HEK293 (cell line): Measurements from ENCODE around the gene TRMT61A.

Source experiments
- CTCF ChIA-PET: fragments of 350-600 bp; formaldehyde crosslinking; extraction: SDS; loops from one replicate; lab custom pipeline; 2021; ENCODE audit warnings: antibody characterized with exemption; lab: Yijun Ruan, JAX
- POLR2A ChIA-PET: fragments of 300-600 bp; formaldehyde crosslinking; extraction: SDS; loops from one replicate; lab custom pipeline; 2020; ENCODE audit warnings: antibody characterized with exemption, inconsistent platforms; lab: Yijun Ruan, JAX
- H3K27ac ChIP-seq: fragments of 200-500 bp; sonication (Bioruptor generic); 2 replicates; pipeline ENCODE4 v1.5.1; 2014; ENCODE audit warnings: low read depth, low read length, control low read depth, inconsistent platforms; ENCODE audit errors: extremely low read depth
- H3K36me3 ChIP-seq, 2 experiments: fragments of 200-500 bp in 1 of 2; sonication (Bioruptor generic) in 1 of 2; 1 replicate in 1 of 2; 2 replicates in 1 of 2; pipeline ENCODE4 v1.5.1; 2014 to 2017; ENCODE audit warnings: inconsistent platforms in 2 of 2, low read length in 2 of 2; ENCODE audit not compliant: control insufficient read depth in 2 of 2, insufficient read depth in 1 of 2
- H3K4me1 ChIP-seq: fragments of 200-500 bp; sonication (Bioruptor generic); 2 replicates; pipeline ENCODE4 v1.5.1; 2014; ENCODE audit warnings: mild to moderate bottlenecking, low read length, inconsistent platforms; ENCODE audit not compliant: control insufficient read depth, insufficient read depth
- H3K4me3 ChIP-seq: 2 replicates; pipeline ENCODE4 v1.5.1; 2011; ENCODE audit warnings: low read depth, mild to moderate bottlenecking, control low read depth, low read length, moderate library complexity
- H3K9me3 ChIP-seq: fragments of 200-500 bp; sonication (Bioruptor generic); 2 replicates; pipeline ENCODE4 v1.5.1; 2014; ENCODE audit warnings: low read depth, low read length, inconsistent platforms; ENCODE audit not compliant: control insufficient read depth, insufficient read depth
- GFI1B ChIP-seq: fragments of 450-650 bp; formaldehyde crosslinking; IDR thresholded peaks from 2 replicates; pipeline ENCODE4 v1.5.1; 2016; ENCODE audit warnings: missing biosample characterization, missing genetic modification characterization
- GLIS1 ChIP-seq: fragments of 450-650 bp; formaldehyde crosslinking; IDR thresholded peaks from 2 replicates; pipeline ENCODE4 v1.5.1; 2016; ENCODE audit warnings: missing biosample characterization, missing genetic modification characterization
- GLIS2 ChIP-seq: fragments of 450-650 bp; formaldehyde crosslinking; IDR thresholded peaks from 2 replicates; pipeline ENCODE4 v1.5.1; 2016; ENCODE audit warnings: missing biosample characterization, missing genetic modification characterization
- SCRT1 ChIP-seq: fragments of 450-650 bp; formaldehyde crosslinking; IDR thresholded peaks from 2 replicates; pipeline ENCODE4 v1.5.1; 2016; ENCODE audit warnings: missing biosample characterization, missing genetic modification characterization, borderline replicate concordance
- SCRT2 ChIP-seq: fragments of 450-650 bp; formaldehyde crosslinking; IDR thresholded peaks from 2 replicates; pipeline ENCODE4 v1.5.1; 2016; ENCODE audit warnings: missing biosample characterization, missing genetic modification characterization
- ZBTB17 ChIP-seq: fragments of 450-650 bp; formaldehyde crosslinking; IDR thresholded peaks from 2 replicates; pipeline ENCODE4 v1.5.1; 2016; ENCODE audit warnings: missing biosample characterization, missing genetic modification characterization
- ZFHX2 ChIP-seq: fragments of 450-650 bp; formaldehyde crosslinking; conservative IDR thresholded peaks from 2 replicates; pipeline ENCODE4 v1.5.1; 2016; ENCODE audit warnings: missing biosample characterization, missing genetic modification characterization
- ZIC2 ChIP-seq: fragments of 450-650 bp; formaldehyde crosslinking; IDR thresholded peaks from 2 replicates; pipeline ENCODE4 v1.5.1; 2016; ENCODE audit warnings: missing biosample characterization, missing genetic modification characterization
- ZNF501 ChIP-seq: fragments of 450-650 bp; formaldehyde crosslinking; IDR thresholded peaks from 2 replicates; pipeline ENCODE4 v1.5.1; 2016; ENCODE audit warnings: missing biosample characterization, missing genetic modification characterization
- ZNF530 ChIP-seq: fragments of 450-650 bp; formaldehyde crosslinking; IDR thresholded peaks from 2 replicates; pipeline ENCODE4 v1.5.1; 2016; ENCODE audit warnings: low read depth, missing biosample characterization, missing genetic modification characterization
- ZNF610 ChIP-seq: fragments of 450-650 bp; formaldehyde crosslinking; IDR thresholded peaks from 2 replicates; pipeline ENCODE4 v1.5.1; 2016; ENCODE audit warnings: missing biosample characterization, missing genetic modification characterization, borderline replicate concordance
- ZNF660 ChIP-seq: fragments of 450-650 bp; IDR thresholded peaks from 2 replicates; pipeline ENCODE4 v1.5.1; 2018; ENCODE audit warnings: missing biosample characterization, mild to moderate bottlenecking, missing genetic modification characterization
- ZNF792 ChIP-seq: fragments of 450-650 bp; formaldehyde crosslinking; IDR thresholded peaks from 2 replicates; pipeline ENCODE4 v1.5.1; 2016; ENCODE audit warnings: missing biosample characterization, missing genetic modification characterization
- TF ChIP-seq, protein P1 (sequence below): fragments of 450-650 bp; formaldehyde crosslinking; IDR thresholded peaks from 2 replicates; pipeline ENCODE4; 2016; ENCODE audit warnings: missing biosample characterization, missing genetic modification characterization
- TF ChIP-seq, protein P2 (sequence below): fragments of 450-650 bp; formaldehyde crosslinking; IDR thresholded peaks from 2 replicates; pipeline ENCODE4 v1.5.1; 2016; ENCODE audit warnings: missing biosample characterization, missing genetic modification characterization, borderline replicate concordance

Gene TRMT61A

DNA sequence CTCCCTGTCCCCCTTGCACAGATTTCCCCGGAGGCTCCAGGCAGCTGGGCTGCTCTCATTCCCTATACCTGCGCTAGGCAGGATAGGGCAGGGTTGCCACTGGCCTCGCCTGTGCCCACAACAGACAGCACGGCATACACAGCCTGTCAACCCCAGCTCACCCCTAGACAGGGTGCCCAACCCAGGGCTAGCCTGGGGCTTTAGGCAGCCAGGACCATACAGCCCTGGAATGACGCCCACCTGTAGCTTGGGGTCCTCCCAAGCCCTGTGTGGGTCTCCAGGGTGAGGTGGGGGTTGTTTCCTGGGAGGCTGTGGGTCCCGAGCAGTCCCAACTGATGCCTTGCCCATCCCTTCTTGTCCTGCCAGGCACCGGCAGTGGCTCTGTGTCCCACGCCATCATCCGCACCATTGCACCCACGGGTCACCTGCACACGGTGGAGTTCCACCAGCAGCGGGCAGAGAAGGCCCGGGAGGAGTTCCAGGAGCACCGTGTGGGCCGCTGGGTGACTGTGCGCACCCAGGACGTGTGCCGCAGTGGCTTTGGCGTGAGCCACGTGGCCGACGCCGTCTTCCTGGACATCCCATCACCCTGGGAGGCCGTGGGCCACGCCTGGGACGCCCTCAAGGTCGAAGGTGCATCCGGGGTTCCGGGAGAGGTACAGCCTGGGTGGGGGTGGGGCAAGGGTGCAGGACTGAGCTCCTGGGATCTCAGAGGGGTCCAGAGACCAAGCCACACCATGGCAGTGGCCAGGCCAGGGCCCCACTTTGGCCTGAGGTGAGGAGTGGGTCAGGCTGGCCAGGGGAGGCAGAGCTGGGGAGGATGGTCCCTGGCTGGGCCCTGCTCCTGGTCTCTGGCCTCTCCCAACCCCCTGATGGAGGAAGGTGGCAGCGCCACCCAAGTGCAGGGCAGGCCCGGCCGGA lies 3.5 kb downstream of the TRMT61A start:
- H3K27ac ChIP-seq = no peak overlapping the region
- peaks cover 13% of the 10 kb centered on the region for H3K4me1 ChIP-seq
- CTCF ChIA-PET = interaction anchor here (0.6 to 0.7 kb wide), 3 partner anchors 36 to 513 kb away, joined by 3 to 4 read pairs (median 3); no protein-coding TSS in a partner anchor
- POLR2A ChIA-PET = interaction anchor here (0.6 to 3.9 kb wide), 3 partner anchors 10 to 527 kb away, joined by 3 to 19 read pairs (median 4); partner anchors contain the start of gene CKB
- H3K36me3 ChIP-seq = peaks cover 0 to 19% of the 10 kb centered on the region in 2 experiments; a peak in 1 of 3 replicates
- H3K9me3 ChIP-seq = no peaks in the 10 kb centered on the region
- TF ChIP-seq, protein P1, sequence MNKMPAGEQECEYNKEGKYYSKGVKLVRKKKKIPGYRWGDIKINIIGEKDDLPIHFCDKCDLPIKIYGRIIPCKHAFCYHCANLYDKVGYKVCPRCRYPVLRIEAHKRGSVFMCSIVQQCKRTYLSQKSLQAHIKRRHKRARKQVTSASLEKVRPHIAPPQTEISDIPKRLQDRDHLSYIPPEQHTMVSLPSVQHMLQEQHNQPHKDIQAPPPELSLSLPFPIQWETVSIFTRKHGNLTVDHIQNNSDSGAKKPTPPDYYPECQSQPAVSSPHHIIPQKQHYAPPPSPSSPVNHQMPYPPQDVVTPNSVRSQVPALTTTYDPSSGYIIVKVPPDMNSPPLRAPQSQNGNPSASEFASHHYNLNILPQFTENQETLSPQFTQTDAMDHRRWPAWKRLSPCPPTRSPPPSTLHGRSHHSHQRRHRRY = no peak
- TF ChIP-seq SCRT2 (tag by site-specific recombination) (peak; percentile 82), ZNF501 (tag by site-specific recombination) (no peak), ZNF660 (no peak), ZNF792 (no peak), ZNF530 (tag by site-specific recombination) (no peak), ZNF610 (tag by site-specific recombination) (no peak), SCRT1 (0 out of 2 replicates have a peak, but pooled peaks have one; percentile 24)
- TF ChIP-seq, protein P2, sequence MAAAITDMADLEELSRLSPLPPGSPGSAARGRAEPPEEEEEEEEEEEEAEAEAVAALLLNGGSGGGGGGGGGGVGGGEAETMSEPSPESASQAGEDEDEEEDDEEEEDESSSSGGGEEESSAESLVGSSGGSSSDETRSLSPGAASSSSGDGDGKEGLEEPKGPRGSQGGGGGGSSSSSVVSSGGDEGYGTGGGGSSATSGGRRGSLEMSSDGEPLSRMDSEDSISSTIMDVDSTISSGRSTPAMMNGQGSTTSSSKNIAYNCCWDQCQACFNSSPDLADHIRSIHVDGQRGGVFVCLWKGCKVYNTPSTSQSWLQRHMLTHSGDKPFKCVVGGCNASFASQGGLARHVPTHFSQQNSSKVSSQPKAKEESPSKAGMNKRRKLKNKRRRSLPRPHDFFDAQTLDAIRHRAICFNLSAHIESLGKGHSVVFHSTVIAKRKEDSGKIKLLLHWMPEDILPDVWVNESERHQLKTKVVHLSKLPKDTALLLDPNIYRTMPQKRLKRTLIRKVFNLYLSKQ (tag by site-specific recombination) = no peak
- no peak overlapping the region for H3K4me3 ChIP-seq

DNA sequence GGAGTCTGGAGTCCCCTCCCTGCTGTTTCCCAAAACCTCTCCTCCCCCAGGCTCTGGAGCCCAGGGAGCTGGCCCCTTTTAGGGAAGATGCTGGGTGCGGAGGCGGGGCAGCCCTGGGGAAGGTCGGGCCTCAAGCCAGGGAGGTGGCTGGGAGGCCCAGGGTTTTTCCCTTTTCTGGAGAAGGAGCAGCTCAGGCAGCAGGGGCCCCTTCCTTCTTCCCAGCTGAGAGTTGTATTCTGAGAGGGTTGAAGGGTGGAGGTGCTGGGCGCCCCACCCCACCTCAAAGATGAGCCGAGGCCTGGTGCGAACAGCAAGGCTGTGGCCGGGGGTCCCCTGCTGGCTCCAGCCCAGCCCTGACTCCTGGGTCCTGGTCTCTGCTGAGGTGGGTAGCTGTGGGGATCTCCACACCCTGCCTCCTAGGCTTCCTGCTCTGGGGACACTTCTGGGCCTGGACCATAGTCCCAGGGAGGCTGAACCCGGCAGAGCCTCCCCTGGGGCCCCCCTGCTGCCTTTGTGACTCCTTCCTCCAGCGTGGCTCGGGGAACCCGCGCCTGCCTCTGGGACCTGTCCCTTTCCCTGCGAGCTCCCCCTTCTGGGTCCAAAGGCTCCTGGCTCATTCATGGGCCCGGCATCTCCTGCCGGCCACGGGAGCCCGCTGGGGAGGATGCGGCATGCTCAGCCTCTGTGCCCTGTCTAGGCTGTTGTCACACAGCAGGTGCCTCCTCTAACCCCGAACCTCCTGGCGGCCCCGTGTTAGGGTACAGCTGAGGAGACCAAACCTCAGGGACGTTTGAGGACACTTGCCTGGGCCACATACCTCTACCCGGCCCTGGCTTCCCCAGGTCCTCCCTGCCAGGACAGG lies 4.4 kb downstream of the TRMT61A start:
- ChIA-PET CTCF (interaction anchor here (0.7 kb wide), 2 partner anchors 37 to 514 kb away, joined by 3 read pairs; no protein-coding TSS in a partner anchor), POLR2A (interaction anchor here (0.6 to 3.9 kb wide), 4 partner anchors 9 to 528 kb away, joined by 3 to 19 read pairs (median 4); partner anchors contain the start of gene CKB)
- H3K36me3 ChIP-seq = peaks cover 0 to 19% of the 10 kb centered on the region in 2 experiments; a peak in 1 of 3 replicates
- no peak overlapping the region for H3K4me3 ChIP-seq
- no peak overlapping the region for H3K27ac ChIP-seq
- peaks cover 6% of the 10 kb centered on the region for H3K4me1 ChIP-seq
- H3K9me3 ChIP-seq = no peaks in the 10 kb centered on the region
- TF ChIP-seq ZIC2 (tag by site-specific recombination) (0 out of 2 replicates have a peak, but pooled peaks have one; percentile 11), GLIS2 (tag by site-specific recombination) (peak; percentile 55), GLIS1 (peak; percentile 81), ZBTB17 (tag by site-specific recombination) (no peak)

DNA sequence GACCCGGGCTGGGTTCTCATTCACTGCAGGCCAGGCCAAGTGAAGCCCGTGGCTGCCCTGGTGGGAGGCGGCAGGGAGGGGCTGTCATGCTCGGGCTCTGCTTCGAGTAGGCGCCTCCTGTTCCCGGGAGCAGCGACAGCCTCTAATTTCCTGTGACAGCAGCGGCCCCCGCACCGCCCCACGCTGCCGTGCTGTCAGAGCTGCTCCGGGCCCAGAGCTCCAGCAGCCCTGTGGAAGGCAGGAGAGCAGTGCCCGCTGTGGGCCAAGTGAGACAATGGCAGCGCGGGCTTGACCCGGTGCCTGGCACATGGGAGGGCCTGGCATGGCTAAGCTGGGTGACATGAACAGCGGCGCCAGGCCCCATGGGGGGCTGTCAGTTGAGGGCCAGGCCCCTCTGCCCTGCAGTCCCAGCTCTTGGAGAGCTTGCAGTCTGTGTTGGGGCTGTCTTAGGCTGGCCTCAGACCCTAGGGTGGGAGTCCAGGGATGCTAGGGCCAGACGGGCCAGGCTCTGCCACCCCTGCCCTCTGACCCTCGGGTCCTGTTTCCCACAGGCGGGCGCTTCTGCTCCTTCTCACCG lies 5.1 kb downstream of the TRMT61A start:
- TF ChIP-seq ZIC2 (tag by site-specific recombination) (no peak), GFI1B (no peak), ZFHX2 (tag by site-specific recombination) (0 out of 2 replicates have a peak, but pooled peaks have one; percentile 9)
- H3K4me3 ChIP-seq = no peak overlapping the region
- H3K27ac ChIP-seq = no peak overlapping the region
- H3K9me3 ChIP-seq = no peaks in the 10 kb centered on the region
- peaks cover 0 to 19% of the 10 kb centered on the region in 2 experiments; a peak in 1 of 3 replicates for H3K36me3 ChIP-seq
- ChIA-PET CTCF (no interaction called here), POLR2A (interaction anchor here (0.6 to 3.9 kb wide), 4 partner anchors 11 to 47 kb away, joined by 3 to 19 read pairs (median 4); partner anchors contain the start of gene CKB)
- peaks cover 3% of the 10 kb centered on the region; the same call in 1 of the 2 replicates for H3K4me1 ChIP-seq
